ENCODE measurements around the gene HERC5. TPM values are rescaled to one million over a fixed set of nuclear protein-coding genes. Genes with fewer than 3 reads are reported as not detected.

The HERC5 gene
- total RNA-seq, 1 experiment from 2014 or later = 4.6 TPM

DNA sequence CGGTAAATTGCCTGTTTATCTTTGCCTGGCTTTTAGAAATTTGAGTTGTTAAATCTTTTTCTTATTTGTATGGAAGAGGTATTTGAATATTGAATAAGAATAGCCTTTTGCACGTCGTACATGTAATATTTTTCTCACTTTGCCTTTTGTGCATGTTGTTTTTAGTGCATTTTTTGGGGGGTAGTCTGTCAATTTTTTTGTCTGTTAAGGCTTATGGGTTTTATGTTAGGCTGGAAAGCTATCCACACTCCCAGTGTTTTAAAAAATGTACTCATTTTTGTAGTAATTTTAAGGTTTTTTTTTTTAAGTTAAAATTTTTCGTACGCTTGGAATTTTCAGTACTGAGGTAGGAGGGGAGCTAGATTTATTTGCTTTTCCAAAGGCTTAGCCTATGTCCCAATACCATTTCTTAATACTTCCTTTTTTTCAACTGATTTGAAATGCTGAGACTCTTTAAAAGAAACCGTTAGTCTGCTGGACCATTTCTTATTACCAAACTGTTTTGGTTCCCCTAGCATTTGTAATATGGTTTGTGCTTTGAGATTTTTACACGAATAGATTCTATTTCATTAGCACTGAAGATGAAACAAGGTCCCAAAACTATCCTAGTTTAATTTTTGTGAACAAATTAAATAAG lies 1.3 kb downstream of the HERC5 start:
- no peak for DNase-seq
- H3K27me3 ChIP-seq (ENCODE audit: insufficient read depth, low read depth) = no peaks in the 10 kb centered on the region
- no peaks in the 10 kb centered on the region for H3K36me3 ChIP-seq (ENCODE audit: low read depth)
- no peaks in the 10 kb centered on the region for H3K9me3 ChIP-seq (ENCODE audit: insufficient read depth, low read depth)
- H4K20me1 ChIP-seq (ENCODE audit: insufficient read depth) = no peaks in the 10 kb centered on the region
- no peak overlapping the region for H3K27ac ChIP-seq
- no peaks in the 10 kb centered on the region; the same call in 1 of the 2 replicates for H3F3A ChIP-seq (ENCODE audit: insufficient read depth, low read depth)
- H3K79me2 ChIP-seq (ENCODE audit: low read depth) = no peaks in the 10 kb centered on the region
- no TSS peak for BruUV-seq (replicated peaks)
- intact Hi-C loops (cut with micrococcal nuclease; ENCODE audit: unreplicated experiment) = loop anchor here (5.0 kb wide), 1 partner anchor 59 kb away; no protein-coding TSS in a partner anchor
- CTCF ChIA-PET = no interaction called here
- H3K9me2 ChIP-seq (ENCODE audit: insufficient read depth) = no peaks in the 10 kb centered on the region
- TF ChIP-seq, protein P1, sequence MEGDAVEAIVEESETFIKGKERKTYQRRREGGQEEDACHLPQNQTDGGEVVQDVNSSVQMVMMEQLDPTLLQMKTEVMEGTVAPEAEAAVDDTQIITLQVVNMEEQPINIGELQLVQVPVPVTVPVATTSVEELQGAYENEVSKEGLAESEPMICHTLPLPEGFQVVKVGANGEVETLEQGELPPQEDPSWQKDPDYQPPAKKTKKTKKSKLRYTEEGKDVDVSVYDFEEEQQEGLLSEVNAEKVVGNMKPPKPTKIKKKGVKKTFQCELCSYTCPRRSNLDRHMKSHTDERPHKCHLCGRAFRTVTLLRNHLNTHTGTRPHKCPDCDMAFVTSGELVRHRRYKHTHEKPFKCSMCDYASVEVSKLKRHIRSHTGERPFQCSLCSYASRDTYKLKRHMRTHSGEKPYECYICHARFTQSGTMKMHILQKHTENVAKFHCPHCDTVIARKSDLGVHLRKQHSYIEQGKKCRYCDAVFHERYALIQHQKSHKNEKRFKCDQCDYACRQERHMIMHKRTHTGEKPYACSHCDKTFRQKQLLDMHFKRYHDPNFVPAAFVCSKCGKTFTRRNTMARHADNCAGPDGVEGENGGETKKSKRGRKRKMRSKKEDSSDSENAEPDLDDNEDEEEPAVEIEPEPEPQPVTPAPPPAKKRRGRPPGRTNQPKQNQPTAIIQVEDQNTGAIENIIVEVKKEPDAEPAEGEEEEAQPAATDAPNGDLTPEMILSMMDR (conservative IDR thresholded peaks at IDR 0.05) = no peak
- no peak for TF ChIP-seq EZH2 (IDR thresholded peaks at IDR 0.05; ENCODE audit: low read depth)
- no peak overlapping the region for H2AFZ ChIP-seq
- no peak overlapping the region for H3K4me2 ChIP-seq
- H3K4me3 ChIP-seq = no peak overlapping the region
- H3K4me1 ChIP-seq (replicated peaks; ENCODE audit: insufficient read depth) = no peaks in the 10 kb centered on the region
- POLR2A ChIA-PET (ENCODE audit: unreplicated experiment) = no interaction called here

DNA sequence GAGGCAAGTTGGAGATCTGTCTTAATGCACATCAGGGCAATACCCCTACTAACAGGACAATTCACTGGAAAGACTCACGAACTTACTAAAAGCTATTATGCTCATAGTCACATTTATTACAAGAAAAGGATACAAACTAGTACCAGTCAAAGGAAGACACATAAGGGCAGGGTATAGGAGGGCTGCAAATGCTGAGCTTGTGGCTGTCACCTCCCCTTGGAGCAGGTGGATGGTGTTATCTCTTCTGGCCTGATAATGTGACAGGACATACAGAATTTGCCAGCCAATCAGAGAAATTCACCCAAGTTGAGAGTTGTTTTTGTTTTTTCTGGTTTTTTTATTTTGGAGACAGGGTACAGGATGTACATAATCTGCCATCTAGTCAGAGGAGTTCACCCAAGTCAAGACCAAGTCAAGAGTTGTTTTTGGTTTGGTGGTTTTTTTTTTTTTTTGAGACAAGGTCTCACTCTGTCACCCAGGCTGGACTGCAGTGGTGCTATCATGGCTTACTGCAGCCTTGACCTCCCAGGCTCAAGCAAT lies 8.8 kb downstream of the HERC5 start:
- Histone ChIP-seq H3K27me3 (ENCODE audit: insufficient read depth, low read depth) (no peaks in the 10 kb centered on the region), H3K79me2 (ENCODE audit: low read depth) (no peaks in the 10 kb centered on the region), H3K4me1 (replicated peaks; ENCODE audit: insufficient read depth) (no peaks in the 10 kb centered on the region), H3K4me3 (no peak overlapping the region), H2AFZ (no peak overlapping the region), H3K4me2 (no peak overlapping the region), H3K36me3 (ENCODE audit: low read depth) (no peaks in the 10 kb centered on the region), H3F3A (ENCODE audit: insufficient read depth, low read depth) (no peaks in the 10 kb centered on the region), H4K20me1 (ENCODE audit: insufficient read depth) (no peaks in the 10 kb centered on the region), H3K27ac (no peak overlapping the region), H3K9me2 (ENCODE audit: insufficient read depth) (no peaks in the 10 kb centered on the region), H3K9me3 (ENCODE audit: insufficient read depth, low read depth) (no peaks in the 10 kb centered on the region)
- DNase-seq = no peak
- no TSS peak for BruUV-seq (replicated peaks)
- no peak for TF ChIP-seq EZH2 (IDR thresholded peaks at IDR 0.05; ENCODE audit: low read depth)
- TF ChIP-seq, protein P1 (conservative IDR thresholded peaks at IDR 0.05) = no peak
- ChIA-PET CTCF (no interaction called here), POLR2A (ENCODE audit: unreplicated experiment) (no interaction called here)
- intact Hi-C loops (cut with micrococcal nuclease; ENCODE audit: unreplicated experiment) = no loop called here

DNA sequence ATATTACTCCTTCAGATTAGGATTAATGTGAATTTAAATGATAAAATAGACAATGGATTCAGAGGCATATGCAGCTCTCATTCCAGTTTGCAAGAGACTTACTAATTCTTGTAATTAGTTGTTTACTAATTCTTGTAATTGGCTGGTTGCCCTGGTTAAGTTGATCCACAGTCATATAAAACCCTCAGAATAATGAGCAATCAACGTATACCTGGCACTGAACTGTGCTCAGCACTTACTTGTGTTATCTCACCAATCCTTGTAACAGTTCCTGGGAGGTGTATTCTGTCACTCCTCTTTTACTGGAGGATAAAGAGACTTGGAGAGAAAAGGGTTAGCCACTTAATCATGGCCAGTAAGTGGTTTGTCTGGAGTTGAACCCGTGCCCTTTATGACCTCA lies 10.5 kb downstream of the HERC5 start:
- BruUV-seq (replicated peaks) = no TSS peak
- no peak for TF ChIP-seq EZH2 (IDR thresholded peaks at IDR 0.05; ENCODE audit: low read depth)
- ChIA-PET CTCF (no interaction called here), POLR2A (ENCODE audit: unreplicated experiment) (no interaction called here)
- Histone ChIP-seq H3F3A (ENCODE audit: insufficient read depth, low read depth) (no peaks in the 10 kb centered on the region), H3K9me3 (ENCODE audit: insufficient read depth, low read depth) (no peaks in the 10 kb centered on the region), H3K4me3 (no peak overlapping the region), H3K36me3 (ENCODE audit: low read depth) (no peaks in the 10 kb centered on the region), H3K79me2 (ENCODE audit: low read depth) (no peaks in the 10 kb centered on the region), H3K4me1 (replicated peaks; ENCODE audit: insufficient read depth) (no peaks in the 10 kb centered on the region), H3K9me2 (ENCODE audit: insufficient read depth) (no peaks in the 10 kb centered on the region), H2AFZ (no peak overlapping the region), H3K27ac (no peak overlapping the region), H4K20me1 (ENCODE audit: insufficient read depth) (no peaks in the 10 kb centered on the region), H3K4me2 (no peak overlapping the region), H3K27me3 (ENCODE audit: insufficient read depth, low read depth) (no peaks in the 10 kb centered on the region)
- DNase-seq = no peak
- intact Hi-C loops (cut with micrococcal nuclease; ENCODE audit: unreplicated experiment) = no loop called here
